Breast epithelium (tissue), 4 donors: ENCODE measurements around the gene FSD2. TPM values are rescaled to one million over a fixed set of nuclear protein-coding genes. Genes with fewer than 3 reads are reported as not detected.

Experiments
- DNase-seq, 2 donors: peaks; one replicate each; pipeline ENCODE4 v3.0.0-alpha.2; 2019; ENCODE audit warnings: low spot score in 2 of 2
- H3K27ac ChIP-seq, 2 donors: fragments of 200-600 bp; sonication (generic) in 1 of 2; one replicate each; pipeline ENCODE4 v1.5.1; 2016 to 2019; ENCODE audit warnings: mild to moderate bottlenecking in 1 of 2
- H3K27me3 ChIP-seq, 2 donors: fragments of 200-600 bp; sonication (generic) in 1 of 2; one replicate each; pipeline versions ENCODE4 v1.5.1 to v1.6.0; 2017 to 2019; ENCODE audit warnings: control low read depth in 1 of 2, mild to moderate bottlenecking in 1 of 2
- H3K36me3 ChIP-seq: fragments of 200-600 bp; one replicate; pipeline ENCODE4 v1.5.1; 2019
- H3K4me1 ChIP-seq, 2 donors: fragments of 200-600 bp; sonication (generic); one replicate each; pipeline ENCODE4 v1.5.1; 2016 to 2019; ENCODE audit warnings: control low read depth in 1 of 2
- H3K4me3 ChIP-seq, 3 donors: fragments of 200-600 bp; sonication (generic); 1 replicate in 2 of 3; 2 replicates in 1 of 3; pipeline ENCODE4 v1.5.1; 2016 to 2019; ENCODE audit warnings: mild to moderate bottlenecking in 3 of 3, moderate library complexity in 2 of 3
- H3K9me3 ChIP-seq, 2 donors: fragments of 200-600 bp; sonication (generic) in 1 of 2; one replicate each; pipeline ENCODE4 v1.5.1; 2016 to 2019; ENCODE audit warnings: control low read depth in 1 of 2
- POLR2A ChIP-seq: fragments of 450-650 bp; IDR thresholded peaks from one replicate; pipeline ENCODE4 v1.6.1; 2016; ENCODE audit warnings: antibody characterized with exemption, mild to moderate bottlenecking, moderate library complexity
- POLR2AphosphoS5 ChIP-seq, 3 donors: sonication (generic); formaldehyde crosslinking; IDR thresholded peaks; one replicate each; pipeline ENCODE4 v1.6.1; 2017; ENCODE audit warnings: antibody characterized with exemption in 3 of 3
- intact Hi-C: fragments of 100-400 bp; cut with DNase I; formaldehyde crosslinking; loops from one replicate; pipeline ENCODE4 v1.15.1; 2023; ENCODE audit warnings: low total_unique reads
- total RNA-seq, 3 donors: library from RNA; depleted of rRNA; stranded (reverse); fragments of >200 nt; gene quantifications; one replicate each; pipeline ENCODE4 v1.1.0, GENCODE V29; 2016
- TF ChIP-seq, protein P1 (sequence below), 3 donors: fragments of 450-650 bp; IDR thresholded peaks; one replicate each; pipeline ENCODE4 v1.5.1; 2016 to 2017; ENCODE audit warnings: antibody characterized with exemption in 3 of 3, mild to moderate bottlenecking in 3 of 3, moderate library complexity in 3 of 3

Gene FSD2
- total RNA-seq, 3 donors from 2014 or later = under 0.01 to 1.6 TPM; not detected in 1

DNA sequence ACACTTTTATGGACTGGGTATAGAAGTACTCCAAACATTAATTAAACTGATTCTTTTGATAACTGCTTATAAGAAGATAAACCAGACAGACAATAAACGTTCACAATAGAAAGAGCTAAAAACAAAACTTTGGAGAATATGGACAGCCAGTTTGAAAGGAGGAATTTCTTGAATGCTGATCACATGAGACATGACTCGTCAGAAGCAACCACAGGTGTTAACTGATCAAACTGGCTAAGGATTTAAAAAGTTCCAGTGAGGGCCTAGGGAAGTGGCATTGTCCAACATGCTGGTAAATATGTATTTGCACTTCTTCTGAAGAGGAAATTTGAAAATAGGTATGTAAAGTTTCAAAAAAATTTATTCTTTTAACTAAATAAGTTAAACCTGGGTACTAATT is 66.8 kb downstream of the FSD2 start:
- Histone ChIP-seq H3K4me1 (no peaks in the 10 kb centered on the region), H3K9me3 (no peaks in the 10 kb centered on the region), H3K4me3 (no peak overlapping the region), H3K36me3 (no peaks in the 10 kb centered on the region), H3K27ac (no peak overlapping the region), H3K27me3 (no peaks in the 10 kb centered on the region)
- DNase-seq = no peak
- TF ChIP-seq POLR2AphosphoS5 (IDR thresholded peaks at IDR 0.05) = no peak
- intact Hi-C loops = no loop called here

DNA sequence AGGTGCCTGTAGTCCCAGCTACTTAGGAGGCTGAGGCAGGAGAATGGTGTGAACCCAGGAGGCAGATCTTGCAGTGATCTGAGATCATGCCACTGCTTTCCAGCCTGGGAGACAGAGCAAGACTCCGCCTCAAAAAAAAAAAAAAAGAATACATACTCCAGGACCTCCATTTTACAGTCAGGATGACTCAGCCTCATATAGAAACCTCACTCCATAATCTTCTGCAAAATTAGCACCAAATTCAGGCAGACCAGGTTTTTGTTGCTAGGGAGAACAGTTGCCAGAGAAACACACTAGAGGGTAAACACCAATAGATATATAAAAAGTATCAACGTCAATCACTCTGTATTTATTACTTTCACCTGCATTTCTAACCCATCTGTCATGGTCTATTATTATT is 67.9 kb downstream of the FSD2 start:
- DNase-seq = no peak

DNA sequence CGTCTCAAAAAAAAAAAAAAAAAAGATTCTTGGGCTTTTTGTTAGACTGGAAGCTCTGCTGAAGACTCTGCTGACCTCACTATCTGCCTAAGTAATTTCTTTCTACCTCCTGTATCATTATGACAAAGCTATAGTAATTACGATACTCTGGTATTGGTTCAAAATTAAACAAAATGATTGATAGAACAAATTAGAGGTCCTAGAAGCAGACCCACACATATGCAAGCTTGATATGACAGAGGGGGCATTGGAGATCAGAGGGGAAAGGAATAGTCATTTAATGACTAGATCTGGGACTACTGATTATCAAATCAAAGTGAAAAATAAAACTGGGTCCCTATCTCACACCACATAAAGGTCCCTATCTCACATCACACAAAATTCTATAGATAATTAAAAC is 74.3 kb downstream of the FSD2 start:
- H3K36me3 ChIP-seq = no peaks in the 10 kb centered on the region
- no peaks in the 10 kb centered on the region for H3K9me3 ChIP-seq
- no peak for TF ChIP-seq POLR2AphosphoS5 (IDR thresholded peaks at IDR 0.05)
- no peak for TF ChIP-seq POLR2A
- TF ChIP-seq, protein P1, sequence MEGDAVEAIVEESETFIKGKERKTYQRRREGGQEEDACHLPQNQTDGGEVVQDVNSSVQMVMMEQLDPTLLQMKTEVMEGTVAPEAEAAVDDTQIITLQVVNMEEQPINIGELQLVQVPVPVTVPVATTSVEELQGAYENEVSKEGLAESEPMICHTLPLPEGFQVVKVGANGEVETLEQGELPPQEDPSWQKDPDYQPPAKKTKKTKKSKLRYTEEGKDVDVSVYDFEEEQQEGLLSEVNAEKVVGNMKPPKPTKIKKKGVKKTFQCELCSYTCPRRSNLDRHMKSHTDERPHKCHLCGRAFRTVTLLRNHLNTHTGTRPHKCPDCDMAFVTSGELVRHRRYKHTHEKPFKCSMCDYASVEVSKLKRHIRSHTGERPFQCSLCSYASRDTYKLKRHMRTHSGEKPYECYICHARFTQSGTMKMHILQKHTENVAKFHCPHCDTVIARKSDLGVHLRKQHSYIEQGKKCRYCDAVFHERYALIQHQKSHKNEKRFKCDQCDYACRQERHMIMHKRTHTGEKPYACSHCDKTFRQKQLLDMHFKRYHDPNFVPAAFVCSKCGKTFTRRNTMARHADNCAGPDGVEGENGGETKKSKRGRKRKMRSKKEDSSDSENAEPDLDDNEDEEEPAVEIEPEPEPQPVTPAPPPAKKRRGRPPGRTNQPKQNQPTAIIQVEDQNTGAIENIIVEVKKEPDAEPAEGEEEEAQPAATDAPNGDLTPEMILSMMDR (IDR thresholded peaks at IDR 0.05) = no peak
- no peak overlapping the region for H3K27ac ChIP-seq
- DNase-seq = no peak
- H3K27me3 ChIP-seq = no peaks in the 10 kb centered on the region
- no peaks in the 10 kb centered on the region for H3K4me1 ChIP-seq
- intact Hi-C loops = no loop called here
- H3K4me3 ChIP-seq = no peak overlapping the region

More for the DNA sequence above, 67.9 kb downstream of the FSD2 start:
- H3K4me1 ChIP-seq = no peaks in the 10 kb centered on the region
- no peaks in the 10 kb centered on the region for H3K36me3 ChIP-seq
- TF ChIP-seq, protein P1 (IDR thresholded peaks at IDR 0.05) = no peak
- TF ChIP-seq POLR2A (no peak), POLR2AphosphoS5 (IDR thresholded peaks at IDR 0.05) (no peak)
- H3K27me3 ChIP-seq = no peaks in the 10 kb centered on the region
- no peaks in the 10 kb centered on the region for H3K9me3 ChIP-seq
- intact Hi-C loops = no loop called here
- no peak overlapping the region for H3K4me3 ChIP-seq
- no peak overlapping the region for H3K27ac ChIP-seq

DNA sequence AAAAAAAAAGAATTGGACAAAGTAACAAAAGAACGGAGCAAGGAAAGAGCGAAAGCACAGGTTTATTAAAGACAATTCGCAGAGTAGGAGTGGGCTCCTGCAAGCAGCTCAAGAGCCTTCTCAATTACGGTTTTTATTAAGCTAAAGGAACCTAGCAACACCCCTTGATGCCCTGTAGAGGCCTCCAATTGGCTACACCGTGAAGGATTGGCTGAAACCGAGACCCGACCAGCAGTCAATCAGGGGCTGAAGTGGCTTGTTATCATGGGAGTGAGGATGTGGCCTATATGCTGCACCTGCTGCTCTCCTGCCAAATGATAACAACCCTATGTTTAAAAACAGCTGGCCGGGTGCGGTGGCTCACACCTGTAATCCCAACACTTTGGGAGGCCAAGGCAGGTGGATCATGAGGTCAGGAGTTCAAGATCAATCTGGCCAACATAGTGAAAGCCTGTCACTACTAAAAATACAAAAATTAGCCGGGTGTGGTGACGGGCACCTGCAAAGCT is 75.8 kb downstream of the FSD2 start:
- Histone ChIP-seq H3K4me3 (no peak overlapping the region), H3K4me1 (no peaks in the 10 kb centered on the region), H3K36me3 (no peaks in the 10 kb centered on the region), H3K27ac (no peak overlapping the region), H3K9me3 (no peaks in the 10 kb centered on the region), H3K27me3 (no peaks in the 10 kb centered on the region)
- no peak for DNase-seq
- no peak for TF ChIP-seq POLR2A
- TF ChIP-seq, protein P1 (IDR thresholded peaks at IDR 0.05) = no peak
- no peak for TF ChIP-seq POLR2AphosphoS5 (IDR thresholded peaks at IDR 0.05)
- intact Hi-C loops = no loop called here

DNA sequence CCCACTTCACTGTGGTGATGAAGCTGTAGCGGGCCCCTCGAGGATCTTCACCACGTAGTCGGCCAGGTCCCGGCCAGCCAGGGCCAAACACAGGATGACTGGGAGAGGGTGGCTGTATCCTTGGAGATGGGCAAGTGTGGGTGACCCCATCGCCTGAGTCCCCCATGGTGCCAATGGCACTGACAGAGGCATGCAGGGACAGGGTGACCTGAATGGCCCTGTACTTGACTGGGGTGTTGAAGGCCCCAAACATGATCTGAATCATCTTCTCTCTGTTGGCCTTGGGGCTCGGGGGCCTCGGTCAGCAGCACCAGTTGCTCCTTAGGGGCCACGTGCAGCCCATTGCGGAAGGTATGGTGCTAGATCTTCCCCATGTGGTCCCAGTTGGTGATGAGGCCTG is 79.1 kb downstream of the FSD2 start:
- no peak for TF ChIP-seq POLR2A
- TF ChIP-seq POLR2AphosphoS5 (IDR thresholded peaks at IDR 0.05) = no peak
- TF ChIP-seq, protein P1 (IDR thresholded peaks at IDR 0.05) = no peak
- H3K4me1 ChIP-seq = no peaks in the 10 kb centered on the region
- no peaks in the 10 kb centered on the region for H3K27me3 ChIP-seq

DNA sequence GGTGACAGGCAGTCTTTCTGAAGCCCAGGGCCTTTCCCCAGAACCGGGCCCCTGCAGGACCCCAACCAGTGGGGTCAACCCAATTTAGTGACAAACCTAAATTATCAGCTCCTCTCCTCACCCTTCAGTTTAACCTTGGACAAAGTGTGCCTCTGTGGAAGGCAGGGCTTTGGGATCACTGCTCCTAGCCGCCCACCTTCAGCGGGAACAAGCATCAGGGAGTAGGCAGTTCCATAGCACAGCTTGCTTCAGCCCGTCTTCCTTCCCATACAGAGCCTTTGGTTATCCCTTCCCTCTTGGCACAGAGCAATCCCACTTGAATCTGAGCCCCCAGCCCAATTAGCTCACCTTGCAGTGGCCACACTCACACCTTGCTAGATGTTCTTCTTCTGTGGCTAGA is 90.9 kb downstream of the FSD2 start:
- H3K9me3 ChIP-seq = no peaks in the 10 kb centered on the region
- no peak overlapping the region for H3K27ac ChIP-seq
- no peaks in the 10 kb centered on the region for H3K27me3 ChIP-seq
- intact Hi-C loops = no loop called here
- H3K4me1 ChIP-seq = peaks cover 0 to 2% of the 10 kb centered on the region in 2 donors
- DNase-seq = no peak
- no peak for TF ChIP-seq POLR2AphosphoS5 (IDR thresholded peaks at IDR 0.05)
- TF ChIP-seq POLR2A = no peak
- TF ChIP-seq, protein P1 (IDR thresholded peaks at IDR 0.05) = no peak
- H3K4me3 ChIP-seq = no peak overlapping the region
- H3K36me3 ChIP-seq = no peaks in the 10 kb centered on the region

More for the DNA sequence above, 79.1 kb downstream of the FSD2 start:
- H3K4me3 ChIP-seq = no peak overlapping the region
- no peak for DNase-seq
- no peaks in the 10 kb centered on the region for H3K36me3 ChIP-seq
- no peak overlapping the region for H3K27ac ChIP-seq
- intact Hi-C loops = no loop called here
- H3K9me3 ChIP-seq = no peaks in the 10 kb centered on the region
